Glomerular visceral epithelial cell (primary cell): Measurements from ENCODE around the gene DMD.
A peak's percentile ranks its signal among the peaks of the same experiment; 100 is the strongest.
"Not testable (repeated sequence)": the region's sequence is repeated elsewhere in the genome, so short reads cannot be mapped to it uniquely, and the experiment has no call there.

Experiments used
- DNase-seq: peaks from one replicate; pipeline ENCODE4 v3.0.0-alpha.2; 2016; ENCODE audit errors: extremely low spot score

DMD gene

GRCh38 chrX:31600823-31601222 is 1610.5 kb downstream of the DMD start:
- no peak for DNase-seq

- DNase-seq: no peak
Measured at GRCh38 chrX:31593353-31593752, 1618.0 kb downstream of the DMD start.

- DNase-seq: no peak
Measured at GRCh38 chrX:31591355-31591754, 1620.0 kb downstream of the DMD start.

- DNase-seq: peak; percentile 34
Measured at GRCh38 chrX:31590581-31591114, 1620.7 kb downstream of the DMD start.

- no peak for DNase-seq
Measured at GRCh38 chrX:31589503-31589902, 1621.8 kb downstream of the DMD start.

GRCh38 chrX:31588355-31588754 is 1623.0 kb downstream of the DMD start:
- no peak for DNase-seq

GRCh38 chrX:31583892-31584291 is 1627.5 kb downstream of the DMD start:
- DNase-seq: not testable (repeated sequence)

- peak; percentile 64 for DNase-seq
Measured at GRCh38 chrX:31580726-31581125, 1630.6 kb downstream of the DMD start.

GRCh38 chrX:31580227-31580626 is 1631.1 kb downstream of the DMD start:
- DNase-seq: peak; percentile 6

GRCh38 chrX:31572360-31572759 is 1639.0 kb downstream of the DMD start:
- no peak for DNase-seq

GRCh38 chrX:31570658-31571057 is 1640.7 kb downstream of the DMD start:
- no peak for DNase-seq

- no peak for DNase-seq
Measured at GRCh38 chrX:31563792-31564191, 1647.6 kb downstream of the DMD start.

GRCh38 chrX:31555506-31555905 is 1655.8 kb downstream of the DMD start:
- DNase-seq: no peak

- no peak for DNase-seq
Measured at GRCh38 chrX:31551913-31552312, 1659.4 kb downstream of the DMD start.

GRCh38 chrX:31550158-31550557 is 1661.2 kb downstream of the DMD start:
- no peak for DNase-seq

GRCh38 chrX:31547816-31548215 is 1663.5 kb downstream of the DMD start:
- no peak for DNase-seq

GRCh38 chrX:31547416-31547815 is 1663.9 kb downstream of the DMD start:
- DNase-seq: no peak

GRCh38 chrX:31546126-31546525 is 1665.2 kb downstream of the DMD start:
- peak; percentile 48 for DNase-seq

- peak; percentile 0 for DNase-seq
Measured at GRCh38 chrX:31545726-31546125, 1665.6 kb downstream of the DMD start.

- DNase-seq: no peak
Measured at GRCh38 chrX:31545191-31545590, 1666.2 kb downstream of the DMD start.

- no peak for DNase-seq
Measured at GRCh38 chrX:31543634-31544033, 1667.7 kb downstream of the DMD start.

- DNase-seq: no peak
Measured at GRCh38 chrX:31542566-31542965, 1668.8 kb downstream of the DMD start.

GRCh38 chrX:31540313-31540712 is 1671.0 kb downstream of the DMD start:
- DNase-seq: no peak

GRCh38 chrX:31527455-31528126 is 1683.8 kb downstream of the DMD start:
- no peak for DNase-seq
